HG02884 (cell line): ENCODE measurements around the gene CRIP1.

Experiments
- ATAC-seq: cut with Tn5 transposase; IDR thresholded peaks from one replicate; pipeline ENCODE4 v1.9.1; 2021; ENCODE audit warnings: mild to moderate bottlenecking, moderate library complexity; ENCODE audit not compliant: unreplicated experiment

Gene CRIP1

DNA sequence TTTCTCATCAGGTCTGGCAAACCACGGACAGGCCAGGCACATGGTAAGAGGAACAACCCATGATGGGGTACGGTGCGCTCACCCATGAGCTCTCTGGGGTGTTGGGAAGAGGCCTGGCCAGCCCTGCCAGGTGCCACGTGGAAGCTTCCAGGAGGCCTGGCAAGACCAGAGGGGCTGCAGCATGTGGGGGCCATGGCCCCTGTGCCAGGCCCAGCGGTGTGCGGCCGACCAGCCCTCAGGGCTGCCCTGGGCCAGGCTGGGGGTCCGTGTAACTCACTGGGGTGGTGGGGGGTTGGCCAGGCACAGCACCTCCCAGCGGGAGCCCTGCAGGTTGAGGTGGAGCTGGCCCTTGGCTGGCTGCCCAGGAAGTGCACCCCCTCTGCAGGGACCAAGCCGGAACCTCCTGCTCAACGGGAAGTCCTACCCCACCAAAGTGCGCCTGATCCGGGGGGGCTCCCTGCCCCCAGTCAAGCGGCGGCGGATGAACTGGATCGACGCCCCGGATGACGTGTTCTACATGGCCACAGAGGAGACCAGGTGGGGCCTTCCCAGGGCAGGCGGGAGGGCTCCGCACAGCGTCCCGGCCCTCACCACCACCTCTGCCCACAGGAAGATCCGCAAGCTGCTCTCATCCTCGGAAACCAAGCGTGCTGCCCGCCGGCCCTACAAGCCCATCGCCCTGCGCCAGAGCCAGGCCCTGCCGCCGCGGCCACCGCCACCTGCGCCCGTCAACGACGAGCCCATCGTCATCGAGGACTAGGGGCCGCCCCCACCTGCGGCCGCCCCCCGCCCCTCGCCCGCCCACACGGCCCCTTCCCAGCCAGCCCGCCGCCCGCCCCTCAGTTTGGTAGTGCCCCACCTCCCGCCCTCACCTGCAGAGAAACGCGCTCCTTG, 17.0 kb upstream of the CRIP1 start:
- no peak for ATAC-seq

DNA sequence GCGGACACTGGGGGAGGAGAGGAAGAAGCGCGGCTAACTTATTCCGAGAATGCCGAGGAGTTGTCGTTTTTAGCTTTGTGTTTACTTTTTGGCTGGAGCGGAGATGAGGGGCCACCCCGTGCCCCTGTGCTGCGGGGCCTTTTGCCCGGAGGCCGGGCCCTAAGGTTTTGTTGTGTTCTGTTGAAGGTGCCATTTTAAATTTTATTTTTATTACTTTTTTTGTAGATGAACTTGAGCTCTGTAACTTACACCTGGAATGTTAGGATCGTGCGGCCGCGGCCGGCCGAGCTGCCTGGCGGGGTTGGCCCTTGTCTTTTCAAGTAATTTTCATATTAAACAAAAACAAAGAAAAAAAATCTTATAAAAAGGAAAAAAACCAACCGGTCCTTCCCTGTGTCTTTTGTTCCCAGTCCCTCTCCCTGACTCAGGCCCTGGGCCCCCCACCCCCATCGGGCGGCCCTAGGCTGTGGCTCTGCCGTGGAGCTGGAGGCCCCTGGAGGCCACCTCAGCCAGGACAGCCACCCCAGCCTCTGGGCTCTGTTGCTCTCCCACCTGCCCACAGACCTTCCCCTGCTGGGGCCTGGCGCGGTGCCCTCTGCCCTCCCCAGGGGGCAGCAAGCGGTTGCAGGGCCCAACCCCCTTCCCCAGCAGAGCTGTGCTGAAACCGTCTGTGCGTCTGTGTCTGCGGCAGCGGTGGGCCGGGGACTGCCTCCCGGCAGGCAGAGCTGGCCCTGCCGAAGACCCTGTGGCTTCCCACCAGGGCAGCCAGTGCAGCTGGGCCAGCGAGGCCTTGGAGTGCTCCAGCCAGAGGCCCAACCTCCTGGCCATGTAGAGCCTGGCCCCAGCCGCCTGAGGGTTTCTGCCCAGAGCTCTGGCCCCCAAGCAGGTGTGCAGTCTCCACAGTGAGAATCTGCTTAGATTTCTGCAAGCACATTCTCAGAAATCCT, 16.1 kb upstream of the CRIP1 start:
- ATAC-seq, result no peak

DNA sequence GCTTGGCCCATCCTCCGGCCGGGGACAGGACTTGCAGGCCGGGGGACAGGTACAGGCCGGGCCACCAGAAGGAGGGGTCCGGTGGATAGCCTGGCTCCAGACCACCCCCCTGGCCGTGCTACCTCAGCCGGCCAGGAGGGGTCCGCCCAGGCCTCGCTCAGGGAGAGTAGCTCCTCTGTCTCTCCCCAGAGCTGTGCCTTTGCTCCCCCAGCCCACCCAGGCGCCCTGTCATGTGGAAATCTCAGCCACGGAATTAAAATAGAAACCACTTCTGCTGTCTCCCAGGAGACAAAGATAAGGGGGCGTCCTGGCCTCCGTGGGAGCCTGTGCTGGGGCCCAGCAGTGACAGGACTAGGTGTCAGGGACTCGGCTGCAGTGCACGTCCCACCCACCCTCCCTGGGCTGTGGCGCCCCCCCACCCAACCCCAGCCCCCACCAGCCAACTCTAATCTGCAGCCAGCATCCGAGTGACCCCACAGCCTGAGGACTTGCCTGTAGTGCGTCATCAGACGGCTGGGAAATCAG, 15.3 kb upstream of the CRIP1 start:
- ATAC-seq, result no peak

DNA sequence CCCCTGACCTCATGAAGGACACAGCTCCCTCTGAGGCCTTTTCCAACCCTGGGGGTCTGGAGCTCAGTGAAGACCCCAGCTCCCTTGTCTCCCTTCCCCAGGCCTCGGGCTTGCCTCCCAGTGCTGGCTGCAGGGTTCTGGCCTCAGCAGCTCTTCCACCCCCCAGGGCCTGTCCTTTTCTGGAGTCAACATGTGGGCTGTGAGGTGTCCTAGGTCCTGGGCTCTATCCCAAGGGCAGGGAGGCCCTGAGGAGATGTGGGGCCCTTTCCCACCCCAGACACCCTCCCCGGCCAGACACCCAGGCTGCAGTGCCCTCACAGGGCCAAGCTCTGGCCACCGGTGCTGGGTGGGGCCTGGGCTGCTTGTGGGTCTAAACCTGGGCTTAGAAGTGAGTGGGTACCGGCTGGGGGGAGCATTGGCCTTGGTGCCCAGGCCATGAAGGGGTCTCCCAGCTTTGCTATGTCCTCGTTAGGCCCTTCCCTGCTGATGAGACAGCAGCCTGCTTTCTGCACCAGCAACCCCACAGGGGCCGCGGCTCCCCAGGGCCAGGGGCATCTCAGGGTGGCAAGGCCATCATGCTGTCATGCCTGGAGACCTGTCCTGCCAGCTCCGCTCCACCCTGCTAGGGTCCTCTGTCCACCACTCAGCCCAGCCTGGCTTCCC, 14.7 kb upstream of the CRIP1 start:
- no peak for ATAC-seq

- ATAC-seq, result no peak
These were observed 14.1 kb upstream of the CRIP1 start for GRCh38 chr14:105472486-105472991.

- no peak for ATAC-seq
These were observed 13.5 kb upstream of the CRIP1 start for GRCh38 chr14:105473033-105473676.

DNA sequence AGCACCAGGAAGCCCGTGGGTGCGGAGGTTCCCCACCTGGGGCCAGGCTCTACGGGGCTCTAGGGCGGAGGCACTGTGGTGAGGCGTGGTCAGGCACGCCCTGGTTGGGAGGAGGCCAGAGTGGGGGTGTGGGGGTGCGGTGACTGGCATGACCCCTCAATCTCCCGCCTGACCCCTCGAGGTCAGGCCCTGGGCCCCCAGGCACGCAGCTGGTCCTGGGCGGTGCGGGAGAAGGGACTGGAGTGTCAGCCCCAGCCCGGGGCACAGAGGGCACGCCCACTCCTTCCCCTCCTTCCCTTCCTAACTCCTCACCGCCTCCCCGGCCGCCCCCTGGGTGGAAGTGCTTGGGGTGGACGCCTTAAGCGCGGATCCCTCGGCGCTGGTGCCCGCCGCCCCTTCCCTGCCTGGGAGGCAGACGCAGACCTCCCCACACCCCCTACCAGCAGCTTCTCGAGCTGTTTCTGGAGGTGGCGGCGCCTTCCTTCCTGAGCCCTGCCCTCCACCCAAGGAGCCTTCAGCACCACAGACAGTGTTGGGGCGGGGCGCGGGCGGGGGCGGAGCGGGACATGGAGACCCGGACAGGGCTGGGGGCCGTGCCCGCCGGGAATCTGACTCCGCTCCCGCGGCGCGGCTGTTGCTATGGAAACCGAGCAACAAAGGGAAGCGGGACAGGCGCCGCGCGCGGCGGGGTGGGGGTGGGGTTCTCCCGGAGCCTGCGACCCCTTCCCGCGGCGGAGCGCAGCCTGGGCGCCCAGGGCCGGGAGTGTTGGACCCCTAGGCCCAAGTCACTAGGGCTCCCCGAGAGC, 12.8 kb upstream of the CRIP1 start:
- no peak for ATAC-seq

- no peak for ATAC-seq
These were observed 12.0 kb upstream of the CRIP1 start, which contains the start of gene CRIP2 for GRCh38 chr14:105474483-105475268. Gene CRIP2 (plus strand): TSS chr14:105474821. CDS start chr14:105474863, 42 bp downstream.

- no peak for ATAC-seq
These were observed 11.2 kb upstream of the CRIP1 start for GRCh38 chr14:105475269-105476096.

GRCh38 chr14:105476097-105476830, 10.4 kb upstream of the CRIP1 start:
- no peak for ATAC-seq

GRCh38 chr14:105476831-105477659, 9.6 kb upstream of the CRIP1 start:
- ATAC-seq, result no peak

GRCh38 chr14:105477660-105478397, 8.9 kb upstream of the CRIP1 start:
- ATAC-seq, result no peak

DNA sequence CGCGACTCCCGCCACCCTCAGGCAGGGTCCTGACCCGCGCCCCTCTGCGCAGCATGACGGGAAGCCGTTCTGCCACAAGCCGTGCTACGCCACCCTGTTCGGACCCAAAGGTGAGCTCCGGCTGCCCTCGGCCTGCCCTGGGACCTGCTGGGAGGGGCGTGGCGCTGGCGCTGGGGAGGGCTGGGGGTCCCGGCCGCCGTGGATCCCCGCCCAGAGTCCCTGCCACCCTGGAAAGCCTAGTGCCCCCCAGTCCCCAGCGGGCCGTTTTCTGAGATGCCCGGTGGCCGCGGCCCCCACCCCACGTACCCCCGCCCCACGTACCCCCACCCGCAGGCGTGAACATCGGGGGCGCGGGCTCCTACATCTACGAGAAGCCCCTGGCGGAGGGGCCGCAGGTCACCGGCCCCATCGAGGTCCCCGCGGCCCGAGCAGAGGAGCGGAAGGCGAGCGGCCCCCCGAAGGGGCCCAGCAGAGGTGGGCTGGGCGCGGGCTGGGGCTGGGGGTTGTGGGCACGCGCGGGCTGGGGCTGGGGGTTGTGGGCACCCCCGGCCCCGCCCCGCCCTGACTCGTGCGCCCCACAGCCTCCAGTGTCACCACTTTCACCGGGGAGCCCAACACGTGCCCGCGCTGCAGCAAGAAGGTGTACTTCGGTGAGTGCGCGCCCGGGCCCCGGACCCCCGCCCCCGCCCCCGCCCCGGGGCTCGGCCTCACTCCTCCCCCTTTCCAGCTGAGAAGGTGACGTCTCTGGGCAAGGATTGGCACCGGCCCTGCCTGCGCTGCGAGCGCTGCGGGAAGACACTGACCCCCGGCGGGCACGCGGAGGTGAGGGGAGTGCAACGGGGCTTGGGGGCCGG, 8.1 kb upstream of the CRIP1 start:
- no peak for ATAC-seq

DNA sequence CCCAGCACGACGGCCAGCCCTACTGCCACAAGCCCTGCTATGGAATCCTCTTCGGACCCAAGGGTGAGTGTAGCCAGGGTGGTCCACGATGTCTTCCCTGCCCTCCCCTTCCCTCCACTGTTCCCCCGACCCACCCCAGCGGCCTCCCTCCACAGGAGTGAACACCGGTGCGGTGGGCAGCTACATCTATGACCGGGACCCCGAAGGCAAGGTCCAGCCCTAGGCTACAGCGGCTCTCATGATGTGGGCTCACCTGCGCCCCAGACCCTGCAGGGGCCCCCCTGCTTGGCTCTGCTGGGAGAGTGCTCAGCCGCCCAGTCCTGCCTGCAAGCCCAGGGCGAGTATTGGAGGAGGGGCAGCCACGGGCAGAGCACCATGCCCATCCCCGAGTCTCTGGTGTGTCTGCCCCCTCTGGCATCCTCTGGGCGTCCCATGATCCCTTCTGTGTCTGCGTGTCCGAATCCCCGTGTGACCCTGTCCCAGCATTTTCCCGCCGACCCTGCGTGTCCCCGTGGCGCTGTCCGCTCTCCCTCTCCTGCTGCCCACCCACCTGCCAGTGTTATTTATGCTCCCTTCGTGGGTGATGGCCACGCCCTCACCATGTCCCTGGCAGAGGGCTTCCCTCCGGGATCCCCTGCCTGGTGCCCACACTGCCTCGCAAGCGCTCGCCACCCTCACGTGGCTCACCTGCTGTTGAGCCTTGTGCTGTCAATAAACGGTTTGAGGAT, 7.1 kb upstream of the CRIP1 start:
- no peak for ATAC-seq
